H9 (cell line): Measurements from ENCODE around the gene DAPP1. TPM values are rescaled to one million over a fixed set of nuclear protein-coding genes. Genes with fewer than 3 reads are reported as not detected.

Experiments
- DNase-seq: peaks from one replicate; pipeline ENCODE4 v3.0.0-alpha.2; 2017
- H2AFZ ChIP-seq: one replicate; pipeline ENCODE4 v1.6.1; 2013; ENCODE audit warnings: mild to moderate bottlenecking, low read length, control low read depth, moderate library complexity
- H2AK5ac ChIP-seq: 2 replicates; pipeline ENCODE4 v1.6.1; 2013; ENCODE audit warnings: low read length, control low read depth, mixed read lengths; ENCODE audit not compliant: insufficient read length
- H2BK120ac ChIP-seq: one replicate; pipeline ENCODE4 v1.6.1; 2013; ENCODE audit warnings: low read depth, mild to moderate bottlenecking, low read length, control low read depth, inconsistent platforms; ENCODE audit not compliant: poor library complexity, severe bottlenecking
- H2BK12ac ChIP-seq: 2 replicates; pipeline ENCODE4 v1.6.1; 2013; ENCODE audit warnings: low read length, control low read depth, mixed read lengths, low read depth; ENCODE audit not compliant: insufficient read length
- H2BK15ac ChIP-seq: 2 replicates; pipeline ENCODE4 v1.6.1; 2013; ENCODE audit warnings: low read depth, low read length, control low read depth
- H2BK20ac ChIP-seq: one replicate; pipeline ENCODE4 v1.6.1; 2013; ENCODE audit warnings: low read depth, mild to moderate bottlenecking, low read length, control low read depth, inconsistent platforms; ENCODE audit not compliant: poor library complexity, severe bottlenecking
- H2BK5ac ChIP-seq: 2 replicates; pipeline ENCODE4 v1.6.1; 2013; ENCODE audit warnings: low read length, control low read depth, mixed read lengths; ENCODE audit not compliant: insufficient read length
- H3K14ac ChIP-seq: 2 replicates; pipeline ENCODE4 v1.6.1; 2013; ENCODE audit warnings: low read length, control low read depth; ENCODE audit not compliant: insufficient read depth
- H3K18ac ChIP-seq: 2 replicates; pipeline ENCODE4 v1.6.1; 2013; ENCODE audit warnings: low read depth, mild to moderate bottlenecking, mixed read lengths, low read length, control low read depth; ENCODE audit not compliant: insufficient read length
- H3K23ac ChIP-seq: 2 replicates; pipeline ENCODE4 v1.6.1; 2013; ENCODE audit warnings: low read length, control low read depth, mixed read lengths, low read depth; ENCODE audit not compliant: insufficient read length
- H3K23me2 ChIP-seq: 2 replicates; pipeline ENCODE4 v1.6.1; 2013; ENCODE audit warnings: low read depth, mild to moderate bottlenecking, mixed read lengths, low read length, control low read depth; ENCODE audit not compliant: insufficient read length, poor library complexity, severe bottlenecking
- H3K27ac ChIP-seq: 2 replicates; pipeline ENCODE4 v1.5.1; 2013; ENCODE audit warnings: low read length, control low read depth, mixed read lengths, low read depth; ENCODE audit not compliant: insufficient read length
- H3K27me3 ChIP-seq: 2 replicates; pipeline ENCODE4 v1.6.1; 2013; ENCODE audit warnings: low read length, control low read depth, inconsistent platforms; ENCODE audit not compliant: insufficient read depth
- H3K4ac ChIP-seq: 2 replicates; pipeline ENCODE4 v1.6.1; 2013; ENCODE audit warnings: low read depth, mild to moderate bottlenecking, control low read depth, inconsistent platforms, low read length, moderate library complexity
- H3K4me1 ChIP-seq: 2 replicates; pipeline ENCODE4 v1.6.1; 2013; ENCODE audit warnings: low read length, control low read depth, inconsistent platforms; ENCODE audit not compliant: insufficient read depth
- H3K4me2 ChIP-seq: 2 replicates; pipeline ENCODE4 v1.6.1; 2013; ENCODE audit warnings: low read length, control low read depth, mixed read lengths; ENCODE audit not compliant: insufficient read length, insufficient read depth
- H3K56ac ChIP-seq: 2 replicates; pipeline ENCODE4 v1.6.1; 2013; ENCODE audit warnings: low read depth, mild to moderate bottlenecking, mixed read lengths, low read length, control low read depth; ENCODE audit not compliant: insufficient read length
- H3K79me1 ChIP-seq: 2 replicates; pipeline ENCODE4 v1.6.1; 2013; ENCODE audit warnings: low read depth, mild to moderate bottlenecking, moderate library complexity, low read length, control low read depth, inconsistent platforms; ENCODE audit not compliant: insufficient read depth, poor library complexity, severe bottlenecking
- H3K79me2 ChIP-seq: 2 replicates; pipeline ENCODE4 v1.6.1; 2013; ENCODE audit warnings: low read length, control low read depth, inconsistent platforms; ENCODE audit not compliant: insufficient read depth
- H3K9ac ChIP-seq: 2 replicates; pipeline ENCODE4 v1.6.1; 2013; ENCODE audit warnings: low read length, control low read depth, mixed read lengths; ENCODE audit not compliant: insufficient read length; ENCODE audit errors: extremely low read depth
- H3K9me3 ChIP-seq: one replicate; pipeline ENCODE4 v1.6.1; 2013; ENCODE audit warnings: low read depth, low read length, inconsistent platforms; ENCODE audit not compliant: control insufficient read depth
- H3T11ph ChIP-seq: one replicate; pipeline ENCODE4 v1.6.1; 2013; ENCODE audit warnings: mild to moderate bottlenecking, low read length, control low read depth, inconsistent platforms
- H4K20me1 ChIP-seq: one replicate; pipeline ENCODE4 v1.6.1; 2013; ENCODE audit not compliant: control insufficient read depth, insufficient read length, insufficient read depth
- H4K5ac ChIP-seq: 2 replicates; pipeline ENCODE4 v1.6.1; 2013; ENCODE audit warnings: low read depth, mild to moderate bottlenecking, mixed read lengths, low read length, control low read depth; ENCODE audit not compliant: insufficient read length
- H4K8ac ChIP-seq: replicated peaks from 2 replicates; pipeline ENCODE4 v1.6.1; 2013; ENCODE audit warnings: low read length, control low read depth, mixed read lengths, low read depth; ENCODE audit not compliant: insufficient read length
- H4K91ac ChIP-seq: 2 replicates; pipeline ENCODE4 v1.6.1; 2013; ENCODE audit warnings: low read depth, mild to moderate bottlenecking, moderate library complexity, mixed read lengths, low read length, control low read depth; ENCODE audit not compliant: insufficient read length
- H3K27ac Mint-ChIP-seq, 3 experiments: 2 replicates in 2 of 3; 3 replicates in 1 of 3; pipeline ENCODE4 v1.8.0; 2020 to 2021; ENCODE audit warnings: mixed read lengths in 3 of 3, mild to moderate bottlenecking in 1 of 3, moderate library complexity in 1 of 3
- H3K27me3 Mint-ChIP-seq: 2 replicates; pipeline ENCODE4 v1.8.0; 2021; ENCODE audit warnings: low read depth, mild to moderate bottlenecking, moderate library complexity, mixed read lengths
- H3K36me3 Mint-ChIP-seq, 3 experiments: 2 replicates in 2 of 3; 3 replicates in 1 of 3; pipeline ENCODE4 v1.8.0; 2020 to 2021; ENCODE audit warnings: low read depth in 3 of 3, mixed read lengths in 3 of 3; ENCODE audit not compliant: insufficient read depth in 1 of 3
- H3K4me1 Mint-ChIP-seq, 2 experiments: 2 replicates each; pipeline ENCODE4 v1.8.0; 2020; ENCODE audit warnings: mixed read lengths in 2 of 2
- H3K4me3 Mint-ChIP-seq, 2 experiments: 2 replicates in 1 of 2; 3 replicates in 1 of 2; pipeline ENCODE4 v1.8.0; 2020 to 2021; ENCODE audit warnings: mild to moderate bottlenecking in 2 of 2, mixed read lengths in 2 of 2, moderate library complexity in 1 of 2
- H3K9me3 Mint-ChIP-seq, 2 experiments: 2 replicates in 1 of 2; 3 replicates in 1 of 2; pipeline ENCODE4 v1.8.0; 2020; ENCODE audit warnings: mild to moderate bottlenecking in 2 of 2, mixed read lengths in 2 of 2, moderate library complexity in 1 of 2
- CTCF ChIP-seq: fragments of 200-600 bp; sonication (generic); conservative IDR thresholded peaks from 3 replicates; pipeline ENCODE4 v1.8.0; 2021; ENCODE audit warnings: antibody characterized with exemption, mild to moderate bottlenecking
- WGBS: extraction: QIAGEN DNeasy Blood & Tissue Kit; methylation state at CpG from one replicate; pipeline ENCODE4 v1.1.7; 2013; ENCODE audit warnings: missing lambda C conversion rate, low lambda C conversion rate, mixed read lengths; ENCODE audit not compliant: insufficient read length; ENCODE audit errors: extremely low coverage; 5-methylcytosine and 5-hydroxymethylcytosine counted together
- total RNA-seq: library from RNA; stranded (reverse); gene quantifications from 2 replicates; pipeline ENCODE4 v1.2.1, GENCODE V29; 2021

Gene DAPP1
- total RNA-seq, 1 experiment from 2014 or later, result not detected

- no peak overlapping the region for H3K23ac ChIP-seq
- no peaks in the 10 kb centered on the region for H3K27me3 ChIP-seq
- no peak overlapping the region for H2BK20ac ChIP-seq
- H4K8ac ChIP-seq, result no peak overlapping the region
- no peaks in the 10 kb centered on the region for H3K27me3 Mint-ChIP-seq
- H3K27ac Mint-ChIP-seq, result no peak overlapping the region
- no peaks in the 10 kb centered on the region for H3K9me3 ChIP-seq
- H2AK5ac ChIP-seq, result no peak overlapping the region
- H3K79me2 ChIP-seq, result no peaks in the 10 kb centered on the region
- no peaks in the 10 kb centered on the region for H3K4me1 ChIP-seq
- H3K56ac ChIP-seq, result no peak overlapping the region
- H4K20me1 ChIP-seq, result no peaks in the 10 kb centered on the region
- H3K4me3 Mint-ChIP-seq, result no peak overlapping the region
- no peak overlapping the region for H3K27ac ChIP-seq
- H3K14ac ChIP-seq, result no peak overlapping the region
- H4K5ac ChIP-seq, result no peak overlapping the region
- no peak for DNase-seq
- TF ChIP-seq CTCF, result no peak
- H4K91ac ChIP-seq, result no peak overlapping the region
- H2AFZ ChIP-seq, result no peak overlapping the region
- H3K4me2 ChIP-seq, result no peak overlapping the region
- no CpG with 5 or more reads among the region's 3 CpGs for WGBS
- no peak overlapping the region for H2BK120ac ChIP-seq
- no peak overlapping the region for H3K9ac ChIP-seq
- H3T11ph ChIP-seq, result no peak overlapping the region
- H3K4me1 Mint-ChIP-seq, result no peaks in the 10 kb centered on the region
- no peak overlapping the region for H2BK12ac ChIP-seq
- no peaks in the 10 kb centered on the region for H3K23me2 ChIP-seq
- H3K79me1 ChIP-seq, result no peaks in the 10 kb centered on the region
- no peaks in the 10 kb centered on the region for H3K36me3 Mint-ChIP-seq
- H2BK15ac ChIP-seq, result no peak overlapping the region; the same call in 1 of the 2 replicates
- H2BK5ac ChIP-seq, result no peak overlapping the region
- H3K18ac ChIP-seq, result no peak overlapping the region
- peaks cover 0 to 4% of the 10 kb centered on the region in 2 experiments; a peak in 1 of 5 replicates for H3K9me3 Mint-ChIP-seq
- H3K4ac ChIP-seq, result no peak overlapping the region
Measured at GRCh38 chr4:99783940-99784339, 32.7 kb upstream of the DAPP1 start.
